Stimulated activated CD4-positive, alpha-beta T cell treated with anti-CD3 and anti-CD28 coated beads, Interleukin-1b, Interleukin-23, amount 100 ng/mL, for 1 hour (primary cell): ENCODE data around the gene GPR18.

Source experiments
- DNase-seq, 2 donors: peaks; one replicate each; pipeline ENCODE4 v3.0.0-alpha.2; 2020; ENCODE audit warnings: low read depth in 2 of 2

GPR18 gene

DNA sequence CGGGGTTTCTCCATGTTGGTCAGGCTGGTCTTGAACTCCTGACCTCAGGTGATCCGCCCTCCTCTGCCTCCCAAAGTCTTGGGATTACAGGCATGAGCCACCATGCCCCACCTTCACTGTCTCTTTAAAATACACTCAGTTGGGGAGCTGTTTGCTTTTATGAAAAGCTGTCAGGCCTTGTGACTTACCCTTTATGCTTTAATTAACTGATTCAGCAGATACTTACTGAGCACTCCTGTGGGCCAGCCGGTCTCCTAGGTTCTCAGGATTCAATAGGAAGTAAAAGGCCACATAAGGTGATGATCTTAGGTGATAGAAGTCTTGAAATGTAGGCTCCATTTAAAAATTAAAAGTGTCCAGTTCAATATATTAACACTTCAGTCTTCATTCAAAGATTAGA, 50.0 kb downstream of the GPR18 start:
- DNase-seq: no peak

DNA sequence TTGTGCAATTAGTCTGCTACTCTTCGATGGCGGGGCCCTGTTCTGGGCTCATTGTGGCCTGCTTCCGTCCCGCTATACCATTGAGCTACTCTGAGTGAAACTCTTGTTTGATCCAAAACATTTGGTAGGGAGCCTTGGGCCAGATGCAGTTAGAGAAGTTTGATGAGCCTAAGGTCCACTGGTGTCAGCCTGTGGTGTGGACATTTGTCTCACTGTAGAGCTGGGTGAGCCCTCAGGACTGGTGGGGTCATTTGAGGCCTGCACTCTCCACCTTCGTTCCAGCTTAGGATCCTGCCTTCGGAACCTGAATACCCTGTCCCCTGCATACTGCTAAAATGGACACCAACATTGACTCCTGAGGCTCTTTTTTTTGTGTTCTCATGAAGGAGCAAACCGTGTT, 50.7 kb downstream of the GPR18 start:
- no peak for DNase-seq

GRCh38 chr13:99206873-99207272, 51.3 kb downstream of the GPR18 start:
- DNase-seq: no peak

DNA sequence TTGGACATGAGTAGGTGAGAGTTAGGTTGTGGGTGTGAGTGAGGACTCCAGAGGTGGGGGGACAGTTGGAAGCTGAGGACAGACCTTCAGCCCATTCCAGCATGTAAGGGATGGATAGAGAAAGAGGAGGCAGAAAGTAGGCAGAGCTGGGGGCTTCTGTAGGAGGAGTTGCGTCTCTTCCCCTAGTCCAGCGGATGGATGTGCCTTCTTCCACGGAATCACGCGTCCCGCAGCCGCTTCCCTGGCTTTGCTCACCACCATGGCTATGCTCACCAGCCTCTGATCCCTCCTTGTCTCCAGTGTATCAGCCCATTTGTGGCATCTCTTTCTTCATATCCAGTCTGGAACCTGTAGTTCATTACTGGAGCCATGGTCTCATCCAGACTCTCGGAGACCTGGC, 52.0 kb downstream of the GPR18 start:
- no peak for DNase-seq

DNA sequence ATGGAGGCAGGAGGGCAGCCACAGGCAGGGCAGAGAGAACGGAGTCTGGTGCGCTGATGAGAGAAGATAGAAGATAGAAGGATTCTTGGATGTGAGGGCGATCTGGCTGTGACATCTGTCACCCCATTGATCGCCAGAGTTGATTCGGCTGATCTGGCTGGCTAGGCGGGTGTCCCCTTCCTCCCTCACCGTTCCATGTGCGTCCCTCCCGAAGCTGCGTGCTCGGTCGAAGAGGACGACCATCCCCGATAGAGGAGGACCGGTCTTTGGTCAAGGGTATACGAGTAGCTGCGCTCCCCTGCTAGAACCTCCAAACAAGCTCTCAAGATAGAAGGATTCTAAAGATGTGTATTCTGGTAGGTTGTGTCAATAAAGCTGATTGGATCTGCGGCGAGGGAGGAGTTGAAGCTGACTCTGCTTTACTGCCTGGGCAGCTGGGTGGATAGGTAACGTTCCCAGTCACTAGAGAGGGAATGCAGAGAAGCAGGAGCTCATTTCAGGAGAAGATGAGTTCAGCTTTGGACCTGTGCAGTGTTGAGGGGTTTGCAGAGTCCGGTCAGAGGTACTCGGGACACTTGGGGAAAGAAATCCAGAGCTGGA, 52.5 kb downstream of the GPR18 start:
- DNase-seq: no peak
